GM18868 (cell line): ENCODE results near the gene DLEC1.

Experiments
- ATAC-seq: cut with Tn5 transposase; IDR thresholded peaks from one replicate; pipeline ENCODE4 v1.9.1; 2021; ENCODE audit warnings: mild to moderate bottlenecking, moderate library complexity; ENCODE audit not compliant: unreplicated experiment

DLEC1 gene

GRCh38 chr3:38107911-38108648, 69.1 kb downstream of the DLEC1 start:
- no peak for ATAC-seq

GRCh38 chr3:38108649-38109579, 69.9 kb downstream of the DLEC1 start:
- no peak for ATAC-seq

- ATAC-seq, result no peak
These were observed 70.7 kb downstream of the DLEC1 start for GRCh38 chr3:38109580-38110313.

- no peak for ATAC-seq
These were observed 71.5 kb downstream of the DLEC1 start for GRCh38 chr3:38110314-38111050.

GRCh38 chr3:38111201-38111600, 72.2 kb downstream of the DLEC1 start:
- ATAC-seq, result no peak

- no peak for ATAC-seq
These were observed 72.8 kb downstream of the DLEC1 start for GRCh38 chr3:38111696-38112377.

- ATAC-seq, result no peak
These were observed 73.4 kb downstream of the DLEC1 start for GRCh38 chr3:38112378-38112761.

GRCh38 chr3:38114052-38114874, 75.3 kb downstream of the DLEC1 start:
- ATAC-seq, result no peak

- ATAC-seq, result peak; percentile 36
These were observed 76.1 kb downstream of the DLEC1 start for GRCh38 chr3:38114875-38115644.

GRCh38 chr3:38115645-38116427, 76.8 kb downstream of the DLEC1 start:
- no peak for ATAC-seq

GRCh38 chr3:38116471-38117162, 77.6 kb downstream of the DLEC1 start:
- ATAC-seq, result no peak

GRCh38 chr3:38117163-38117716, 78.2 kb downstream of the DLEC1 start:
- no peak for ATAC-seq

- ATAC-seq, result peak; percentile 83
These were observed 78.9 kb downstream of the DLEC1 start for GRCh38 chr3:38117748-38118420.

- no peak for ATAC-seq
These were observed 79.6 kb downstream of the DLEC1 start for GRCh38 chr3:38118421-38119247.

- ATAC-seq, result no peak
These were observed 80.2 kb downstream of the DLEC1 start for GRCh38 chr3:38119248-38119544.
